SU-DHL-6 (cell line): ENCODE data around the gene ATAD1.

Experiments used
- H2AFZ ChIP-seq: fragments of 200-600 bp; sonication (generic); 2 replicates; pipeline ENCODE4 v1.6.1; 2014; ENCODE audit warnings: low read depth, mild to moderate bottlenecking, moderate library complexity, mixed read lengths, antibody characterized with exemption, low read length; ENCODE audit not compliant: severe bottlenecking
- H3F3A ChIP-seq: fragments of 200-600 bp; shearing (Covaris generic); 2 replicates; pipeline ENCODE4 v1.6.0; 2016; ENCODE audit warnings: antibody characterized with exemption, mild to moderate bottlenecking; ENCODE audit not compliant: insufficient read depth
- H3K27ac ChIP-seq: fragments of 200-600 bp; sonication (generic); 2 replicates; pipeline ENCODE4 v1.5.1; 2016; ENCODE audit warnings: low read depth, mild to moderate bottlenecking, low read length, moderate library complexity, mixed read lengths
- H3K27me3 ChIP-seq: fragments of 200-600 bp; sonication (generic), shearing (Covaris generic); 2 replicates; pipeline ENCODE4 v1.6.0; 2014; ENCODE audit warnings: mild to moderate bottlenecking, low read length
- H3K36me3 ChIP-seq: fragments of 200-600 bp; sonication (generic); 2 replicates; pipeline ENCODE4 v1.6.1; 2014; ENCODE audit warnings: mild to moderate bottlenecking, low read length, mixed read lengths
- H3K4me2 ChIP-seq: fragments of 300-600, 200-600 bp; shearing (Covaris generic), sonication (generic); 2 replicates; pipeline ENCODE4 v1.6.0; 2014; ENCODE audit warnings: low read length, low read depth, mild to moderate bottlenecking; ENCODE audit not compliant: poor library complexity, severe bottlenecking
- H3K4me3 ChIP-seq: fragments of 200-600 bp; sonication (generic); 2 replicates; pipeline ENCODE4 v1.5.1; 2014; ENCODE audit warnings: antibody characterized with exemption, low read length, mild to moderate bottlenecking, mixed read lengths; ENCODE audit not compliant: insufficient read depth, poor library complexity, severe bottlenecking
- H3K79me2 ChIP-seq: fragments of 200-600 bp; sonication (generic); 2 replicates; pipeline ENCODE4 v1.6.1; 2014; ENCODE audit warnings: mild to moderate bottlenecking, low read length, moderate library complexity; ENCODE audit not compliant: insufficient read depth
- H3K9ac ChIP-seq: fragments of 200-600 bp; sonication (generic); 2 replicates; pipeline ENCODE4 v1.7.0; 2014; ENCODE audit warnings: mild to moderate bottlenecking, low read length
- H3K9me2 ChIP-seq: fragments of 200-600 bp; sonication (generic); replicated peaks from 2 replicates; pipeline ENCODE4 v1.6.1; 2014; ENCODE audit warnings: low read length; ENCODE audit not compliant: insufficient read depth
- H3K9me3 ChIP-seq: fragments of 200-600 bp; sonication (generic); 2 replicates; pipeline ENCODE4 v1.6.1; 2014; ENCODE audit warnings: low read length, mixed read lengths; ENCODE audit not compliant: insufficient read depth
- H4K20me1 ChIP-seq: fragments of 200-600 bp; sonication (generic); 2 replicates; pipeline ENCODE4 v1.6.1; 2014; ENCODE audit warnings: low read depth, mild to moderate bottlenecking, antibody characterized with exemption, low read length, moderate library complexity, mixed read lengths
- CTCF ChIP-seq: fragments of 200-600 bp; sonication (generic); IDR thresholded peaks from one replicate; pipeline ENCODE4 v1.5.1; 2017; ENCODE audit warnings: antibody characterized with exemption, mild to moderate bottlenecking, low read length, moderate library complexity; ENCODE audit not compliant: insufficient read depth, poor library complexity, severe bottlenecking
- EZH2phosphoT487 ChIP-seq: fragments of 200-600 bp; sonication (generic), shearing (Covaris generic); conservative IDR thresholded peaks from 2 replicates; pipeline ENCODE4 v1.6.1; 2018; ENCODE audit warnings: mild to moderate bottlenecking, antibody characterized with exemption, low read length, moderate library complexity, mixed read lengths

The ATAD1 gene

GRCh38 chr10:87763086-87763861, 54.8 kb downstream of the ATAD1 start:
- H3K27me3 ChIP-seq, result no peaks in the 10 kb centered on the region
- H3K9me3 ChIP-seq, result no peaks in the 10 kb centered on the region
- 0 out of 2 replicates have a peak, but pooled peaks cover 5% of the 10 kb centered on the region for H3F3A ChIP-seq
- no peaks in the 10 kb centered on the region for H3K9me2 ChIP-seq
- H3K79me2 ChIP-seq, result no peaks in the 10 kb centered on the region
- TF ChIP-seq EZH2phosphoT487 (no peak), CTCF (no peak)
- H3K9ac ChIP-seq, result no peak overlapping the region
- peaks cover 15% of the 10 kb centered on the region; the same call in 1 of the 2 replicates for H3K36me3 ChIP-seq
- H2AFZ ChIP-seq, result no peak overlapping the region
- H3K27ac ChIP-seq, result no peak overlapping the region
- no peaks in the 10 kb centered on the region for H4K20me1 ChIP-seq
- H3K4me2 ChIP-seq, result no peak overlapping the region
- no peak overlapping the region for H3K4me3 ChIP-seq

GRCh38 chr10:87761892-87762291, 56.1 kb downstream of the ATAD1 start:
- Histone ChIP-seq H3K4me2 (no peak overlapping the region), H2AFZ (no peak overlapping the region), H3K9me3 (no peaks in the 10 kb centered on the region), H3K9me2 (no peaks in the 10 kb centered on the region), H4K20me1 (no peaks in the 10 kb centered on the region), H3K4me3 (no peak overlapping the region), H3F3A (0 out of 2 replicates have a peak, but pooled peaks cover 7% of the 10 kb centered on the region), H3K36me3 (peaks cover 14% of the 10 kb centered on the region; the same call in 1 of the 2 replicates), H3K79me2 (no peaks in the 10 kb centered on the region), H3K27me3 (no peaks in the 10 kb centered on the region), H3K9ac (no peak overlapping the region), H3K27ac (no peak overlapping the region)
- no peak for TF ChIP-seq EZH2phosphoT487
- no peak for TF ChIP-seq CTCF

- H3K9me3 ChIP-seq, result no peaks in the 10 kb centered on the region
- no peaks in the 10 kb centered on the region for H3K27me3 ChIP-seq
- no peak overlapping the region for H2AFZ ChIP-seq
- H3K9me2 ChIP-seq, result no peaks in the 10 kb centered on the region
- H3F3A ChIP-seq, result 0 out of 2 replicates have a peak, but pooled peaks cover 3% of the 10 kb centered on the region
- no peaks in the 10 kb centered on the region for H4K20me1 ChIP-seq
- H3K27ac ChIP-seq, result no peak overlapping the region
- H3K9ac ChIP-seq, result no peak overlapping the region
- H3K4me2 ChIP-seq, result no peak overlapping the region
- H3K36me3 ChIP-seq, result peaks cover 16% of the 10 kb centered on the region; the same call in 1 of the 2 replicates
- H3K79me2 ChIP-seq, result no peaks in the 10 kb centered on the region
- TF ChIP-seq CTCF, result no peak
- no peak for TF ChIP-seq EZH2phosphoT487
- no peak overlapping the region for H3K4me3 ChIP-seq
Measured at GRCh38 chr10:87761153-87761552, 56.9 kb downstream of the ATAD1 start.
